ENCODE measurements around the gene HTT. TPM values are rescaled to one million over a fixed set of nuclear protein-coding genes. Genes with fewer than 3 reads are reported as not detected.

Gene HTT
- polyA plus RNA-seq, 2 of the 4 experiments (the other 2 are of a cell fraction), result 14.5 to 16.9 TPM

DNA sequence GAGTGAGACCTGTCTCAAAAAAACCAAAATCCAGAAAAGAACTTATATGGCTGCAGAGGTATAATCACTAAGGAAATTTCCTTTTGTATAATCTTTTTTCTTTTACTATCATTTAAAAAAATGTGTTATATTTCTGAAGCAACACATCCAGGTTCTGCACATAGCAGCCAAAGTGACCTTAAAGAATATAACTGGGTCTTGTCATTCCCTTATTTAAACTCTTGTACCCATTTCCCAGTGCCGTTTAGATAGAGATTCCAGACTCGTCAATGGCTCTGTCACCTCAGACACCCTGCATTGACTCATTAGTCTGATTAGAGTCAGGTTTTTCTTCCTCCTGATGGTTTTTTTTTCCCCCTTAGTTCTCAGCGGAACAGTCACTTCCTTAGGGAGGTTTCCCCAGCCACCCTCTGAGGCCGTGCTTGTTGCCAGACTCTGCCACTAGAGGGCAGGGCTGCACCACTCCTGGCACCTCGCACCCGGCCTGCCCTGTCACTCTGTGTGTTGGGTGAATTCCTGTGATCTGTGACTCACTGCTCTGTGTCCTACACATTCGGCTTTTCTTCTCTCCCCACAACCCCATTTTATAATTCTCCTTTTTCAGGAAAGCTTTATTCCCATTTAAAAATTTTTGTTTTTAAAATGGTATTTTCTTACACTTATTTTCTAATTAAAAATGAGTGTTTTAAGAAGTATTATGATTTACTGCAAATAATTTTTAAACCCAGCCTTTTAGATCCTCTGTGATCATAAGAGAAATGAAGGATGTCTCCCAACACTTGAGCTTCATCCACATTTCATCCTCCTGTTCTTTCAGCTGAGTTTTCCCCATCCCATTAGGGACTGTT lies 32.1 kb downstream of the HTT start (continued):
- TF ChIP-seq RAD21 (conservative IDR thresholded peaks at IDR 0.05 in 1 of 2, IDR thresholded peaks at IDR 0.05 in 1 of 2) (peak; percentile 73 to 77), JUN (IDR thresholded peaks at IDR 0.05) (no peak)

- FAIRE-seq (no peak), DNase-seq (ENCODE audit: low read depth in 1 of 2, low spot score in 1 of 2) (no peak), ATAC-seq (no peak)
- Histone ChIP-seq H3K4me3 (no peak overlapping the region), H3K4me2 (no peak overlapping the region), H3K4me1 (peaks cover 4% of the 10 kb centered on the region; the same call in 2 of the 3 replicates), H3K27ac (no peak overlapping the region), H3K9me3 (no peaks in the 10 kb centered on the region)
- WGBS (ENCODE audit: missing lambda C conversion rate), result 96% methylated on average over 5 of the region's 5 CpGs
- ChIA-PET CTCF (interaction anchor here (0.6 to 2.8 kb wide), 24 partner anchors 8 to 773 kb away, joined by 3 to 22 read pairs (median 4); partner anchors contain the start of gene HGFAC), POLR2A (no interaction called here)
- no peak for TF ChIP-seq KDM5A (IDR thresholded peaks at IDR 0.05)
- no peak for TF ChIP-seq ESRRA (IDR thresholded peaks at IDR 0.05; ENCODE audit: borderline replicate concordance, low read length)
- TF ChIP-seq TP53 (CRISPR knock-in tag; IDR thresholded peaks at IDR 0.05), result no peak
- TF ChIP-seq JUN (IDR thresholded peaks at IDR 0.05), result no peak
- no peak for TF ChIP-seq PBX3 (IDR thresholded peaks at IDR 0.05)
- TF ChIP-seq JUNB (IDR thresholded peaks at IDR 0.05), result no peak
- TF ChIP-seq HOXA7 (CRISPR knock-in tag; IDR thresholded peaks at IDR 0.05), result no peak
- TF ChIP-seq NFE2L2 (conservative IDR thresholded peaks at IDR 0.05; ENCODE audit: low read length), result no peak
- no peak for TF ChIP-seq NPAS2 (CRISPR knock-in tag; IDR thresholded peaks at IDR 0.05; ENCODE audit: borderline replicate concordance)
- TF ChIP-seq, protein P1, sequence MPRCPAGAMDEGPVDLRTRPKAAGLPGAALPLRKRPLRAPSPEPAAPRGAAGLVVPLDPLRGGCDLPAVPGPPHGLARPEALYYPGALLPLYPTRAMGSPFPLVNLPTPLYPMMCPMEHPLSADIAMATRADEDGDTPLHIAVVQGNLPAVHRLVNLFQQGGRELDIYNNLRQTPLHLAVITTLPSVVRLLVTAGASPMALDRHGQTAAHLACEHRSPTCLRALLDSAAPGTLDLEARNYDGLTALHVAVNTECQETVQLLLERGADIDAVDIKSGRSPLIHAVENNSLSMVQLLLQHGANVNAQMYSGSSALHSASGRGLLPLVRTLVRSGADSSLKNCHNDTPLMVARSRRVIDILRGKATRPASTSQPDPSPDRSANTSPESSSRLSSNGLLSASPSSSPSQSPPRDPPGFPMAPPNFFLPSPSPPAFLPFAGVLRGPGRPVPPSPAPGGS (IDR thresholded peaks at IDR 0.05), result no peak
- no peak for TF ChIP-seq HEYL (CRISPR knock-in tag; IDR thresholded peaks at IDR 0.05)
- TF ChIP-seq SMC3 (IDR thresholded peaks at IDR 0.05), result no peak
- TF ChIP-seq SREBF2 (IDR thresholded peaks at IDR 0.05), result no peak
- TF ChIP-seq TFCP2L1 (CRISPR knock-in tag; IDR thresholded peaks at IDR 0.05), result no peak
- TF ChIP-seq POLR2AphosphoS2 (conservative IDR thresholded peaks at IDR 0.05; ENCODE audit: low read length), result no peak
- no peak for TF ChIP-seq EHF (CRISPR knock-in tag; IDR thresholded peaks at IDR 0.05)
- TF ChIP-seq MAZ (IDR thresholded peaks at IDR 0.05; ENCODE audit: borderline replicate concordance, low read depth, low read length), result no peak
- TF ChIP-seq ZNF302 (CRISPR knock-in tag; IDR thresholded peaks at IDR 0.05), result no peak
- TF ChIP-seq, protein P2, sequence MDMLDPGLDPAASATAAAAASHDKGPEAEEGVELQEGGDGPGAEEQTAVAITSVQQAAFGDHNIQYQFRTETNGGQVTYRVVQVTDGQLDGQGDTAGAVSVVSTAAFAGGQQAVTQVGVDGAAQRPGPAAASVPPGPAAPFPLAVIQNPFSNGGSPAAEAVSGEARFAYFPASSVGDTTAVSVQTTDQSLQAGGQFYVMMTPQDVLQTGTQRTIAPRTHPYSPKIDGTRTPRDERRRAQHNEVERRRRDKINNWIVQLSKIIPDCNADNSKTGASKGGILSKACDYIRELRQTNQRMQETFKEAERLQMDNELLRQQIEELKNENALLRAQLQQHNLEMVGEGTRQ (IDR thresholded peaks at IDR 0.05), result no peak
- TF ChIP-seq FOXS1 (CRISPR knock-in tag; IDR thresholded peaks at IDR 0.05), result no peak
Observed at GRCh38 chr4:3107271-3107670, 32.8 kb downstream of the HTT start.

GRCh38 chr4:3107691-3108121 lies 33.2 kb downstream of the HTT start:
- Histone ChIP-seq H3K4me3 (no peak overlapping the region), H3K9me3 (no peaks in the 10 kb centered on the region), H3K27ac (no peak overlapping the region), H3K4me2 (no peak overlapping the region), H3K4me1 (peaks cover 4% of the 10 kb centered on the region; the same call in 2 of the 3 replicates)
- WGBS (ENCODE audit: missing lambda C conversion rate), result 91% methylated on average over 6 of the region's 6 CpGs
- FAIRE-seq, result no peak
- ATAC-seq, result no peak
- DNase-seq (ENCODE audit: low read depth in 1 of 2, low spot score in 1 of 2), result no peak
- POLR2A ChIA-PET, result no interaction called here
- CTCF ChIA-PET, result interaction anchor here (0.9 to 2.8 kb wide), 9 partner anchors 8 to 772 kb away, joined by 3 to 22 read pairs (median 11); no protein-coding TSS in a partner anchor
- TF ChIP-seq MAZ (IDR thresholded peaks at IDR 0.05; ENCODE audit: borderline replicate concordance, low read depth, low read length) (no peak), ZSCAN20 (CRISPR knock-in tag; IDR thresholded peaks at IDR 0.05) (no peak), ELK1 (IDR thresholded peaks at IDR 0.05; ENCODE audit: low read depth, low read length) (no peak), CTCF (IDR thresholded peaks at IDR 0.05) (no peak), POLR2AphosphoS2 (conservative IDR thresholded peaks at IDR 0.05; ENCODE audit: low read length) (no peak), EP300 (IDR thresholded peaks at IDR 0.05) (no peak), HOXB5 (CRISPR knock-in tag; IDR thresholded peaks at IDR 0.05) (no peak), JUNB (IDR thresholded peaks at IDR 0.05) (no peak), MYC (IDR thresholded peaks at IDR 0.05; ENCODE audit: borderline replicate concordance, low read length) (no peak), RARB (CRISPR knock-in tag; IDR thresholded peaks at IDR 0.05) (no peak), HOXB13 (CRISPR knock-in tag; IDR thresholded peaks at IDR 0.05; ENCODE audit: low read depth) (no peak), HOXA7 (CRISPR knock-in tag; IDR thresholded peaks at IDR 0.05) (no peak), RFX5 (IDR thresholded peaks at IDR 0.05) (no peak)
